Upper lobe of right lung (tissue), 1 donor: Measurements from ENCODE around the gene MPHOSPH9. TPM values are rescaled to one million over a fixed set of nuclear protein-coding genes. Genes with fewer than 3 reads are reported as not detected.

Experiments
- ATAC-seq: fragments of 200-7000 bp; cut with Tn5 transposase; one replicate; pipeline ENCODE4 v1.9.1; 2020; ENCODE audit warnings: mild to moderate bottlenecking, moderate library complexity
- DNase-seq: peaks from one replicate; pipeline ENCODE4 v3.0.0-alpha.2; 2020
- H3K27ac ChIP-seq: fragments of 200-600 bp; one replicate; pipeline ENCODE4 v1.8.0; 2022
- H3K27me3 ChIP-seq: fragments of 200-600 bp; one replicate; pipeline ENCODE4 v1.8.0; 2022; ENCODE audit warnings: mild to moderate bottlenecking
- H3K36me3 ChIP-seq: fragments of 200-600 bp; one replicate; pipeline ENCODE4 v1.8.0; 2022
- H3K4me1 ChIP-seq: fragments of 200-600 bp; one replicate; pipeline ENCODE4 v1.8.0; 2022
- H3K4me3 ChIP-seq: fragments of 200-600 bp; one replicate; pipeline ENCODE4 v1.8.0; 2022; ENCODE audit warnings: mild to moderate bottlenecking
- H3K9me3 ChIP-seq: fragments of 200-600 bp; one replicate; pipeline ENCODE4 v1.8.0; 2022
- intact Hi-C: fragments of 100-400 bp; cut with DNase I; formaldehyde crosslinking; loops from one replicate; pipeline ENCODE4 v1.11.0; 2022
- total RNA-seq: library from RNA; stranded (reverse); fragmentation: NEBNext Ultra II Directional; extraction: Animal tissue kit (Norgen Biotek cat#: 25700); gene quantifications from one replicate; pipeline ENCODE4 v1.2.1, GENCODE V29; 2021
- TF ChIP-seq, protein P1 (sequence below): fragments of 200-600 bp; IDR thresholded peaks from one replicate; pipeline ENCODE4 v1.8.0; 2022; ENCODE audit warnings: antibody characterized with exemption
- donor health status: DM: no; HTN: yes; CAD: no; lungs with severe emphysema.

MPHOSPH9 gene
- total RNA-seq, 1 donor from 2014 or later, result 20.3 TPM

- Histone ChIP-seq H3K36me3 (peaks cover 19% of the 10 kb centered on the region), H3K4me1 (no peaks in the 10 kb centered on the region), H3K27ac (peak overlapping the region; percentile 32), H3K4me3 (no peak overlapping the region), H3K9me3 (no peaks in the 10 kb centered on the region), H3K27me3 (no peaks in the 10 kb centered on the region)
- ATAC-seq (no peak), DNase-seq (no peak)
- intact Hi-C loops, result no loop called here
- TF ChIP-seq, protein P1, sequence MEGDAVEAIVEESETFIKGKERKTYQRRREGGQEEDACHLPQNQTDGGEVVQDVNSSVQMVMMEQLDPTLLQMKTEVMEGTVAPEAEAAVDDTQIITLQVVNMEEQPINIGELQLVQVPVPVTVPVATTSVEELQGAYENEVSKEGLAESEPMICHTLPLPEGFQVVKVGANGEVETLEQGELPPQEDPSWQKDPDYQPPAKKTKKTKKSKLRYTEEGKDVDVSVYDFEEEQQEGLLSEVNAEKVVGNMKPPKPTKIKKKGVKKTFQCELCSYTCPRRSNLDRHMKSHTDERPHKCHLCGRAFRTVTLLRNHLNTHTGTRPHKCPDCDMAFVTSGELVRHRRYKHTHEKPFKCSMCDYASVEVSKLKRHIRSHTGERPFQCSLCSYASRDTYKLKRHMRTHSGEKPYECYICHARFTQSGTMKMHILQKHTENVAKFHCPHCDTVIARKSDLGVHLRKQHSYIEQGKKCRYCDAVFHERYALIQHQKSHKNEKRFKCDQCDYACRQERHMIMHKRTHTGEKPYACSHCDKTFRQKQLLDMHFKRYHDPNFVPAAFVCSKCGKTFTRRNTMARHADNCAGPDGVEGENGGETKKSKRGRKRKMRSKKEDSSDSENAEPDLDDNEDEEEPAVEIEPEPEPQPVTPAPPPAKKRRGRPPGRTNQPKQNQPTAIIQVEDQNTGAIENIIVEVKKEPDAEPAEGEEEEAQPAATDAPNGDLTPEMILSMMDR, result no peak
Measured at GRCh38 chr12:123164222-123164621, 68.7 kb downstream of the MPHOSPH9 start.

DNA sequence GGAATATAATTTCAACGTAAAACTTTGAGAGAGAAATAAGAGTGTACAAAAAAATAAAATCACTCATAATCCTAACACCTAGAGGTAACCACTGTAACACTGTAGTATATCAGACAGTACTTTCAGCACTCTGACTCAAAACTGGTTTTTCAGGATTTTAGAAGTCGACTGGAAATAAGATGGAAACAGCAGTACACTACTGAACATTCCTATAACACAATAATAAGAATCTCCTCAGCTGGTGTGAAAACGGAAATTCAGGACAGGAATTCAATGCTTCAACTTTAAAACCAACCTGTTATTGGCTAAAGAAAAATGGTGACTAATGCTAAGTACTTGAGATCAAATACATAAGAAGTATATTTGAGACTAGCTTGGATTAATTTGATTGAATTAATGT lies 69.7 kb downstream of the MPHOSPH9 start:
- H3K4me1 ChIP-seq, result no peaks in the 10 kb centered on the region
- no peak overlapping the region for H3K4me3 ChIP-seq
- TF ChIP-seq, protein P1, result no peak
- no peak overlapping the region for H3K27ac ChIP-seq
- peak; percentile 76 for ATAC-seq
- DNase-seq, result no peak
- intact Hi-C loops, result no loop called here
- no peaks in the 10 kb centered on the region for H3K9me3 ChIP-seq
- no peaks in the 10 kb centered on the region for H3K27me3 ChIP-seq
- H3K36me3 ChIP-seq, result peaks cover 19% of the 10 kb centered on the region

DNA sequence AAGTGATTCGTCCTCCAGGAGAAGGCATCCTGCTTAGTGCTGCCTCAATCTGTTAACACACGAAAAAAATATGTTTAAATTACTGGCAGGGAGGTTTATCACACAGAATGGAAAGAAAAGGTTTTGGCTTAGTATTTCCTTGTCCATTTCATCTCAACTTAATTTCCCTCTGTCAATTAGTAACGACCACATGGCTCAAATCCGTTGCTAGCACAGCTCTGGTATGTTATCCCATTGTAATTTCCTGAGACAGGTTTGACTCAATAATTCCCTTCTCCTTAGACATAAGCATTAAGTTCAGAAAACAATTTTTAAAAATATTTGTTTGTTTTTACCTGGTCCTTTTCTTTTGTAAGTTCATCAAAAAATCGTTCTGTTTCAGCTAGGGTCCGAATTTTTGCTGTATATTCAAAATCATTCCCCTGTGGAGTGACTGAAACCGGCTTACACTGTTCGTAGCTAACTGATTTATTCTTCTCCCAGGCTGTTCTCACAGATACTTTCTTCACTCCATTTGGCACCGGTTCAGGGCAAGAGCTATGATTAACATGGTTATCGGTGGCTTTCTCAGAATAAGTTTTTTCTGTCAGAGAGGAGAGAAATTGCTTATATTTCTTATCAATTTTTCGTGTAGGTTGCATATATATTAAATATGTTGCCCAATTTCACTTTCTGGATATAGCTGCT lies 72.0 kb downstream of the MPHOSPH9 start:
- DNase-seq (no peak), ATAC-seq (no peak)
- H3K9me3 ChIP-seq, result no peaks in the 10 kb centered on the region
- H3K36me3 ChIP-seq, result peaks cover 15% of the 10 kb centered on the region
- intact Hi-C loops, result no loop called here
- no peaks in the 10 kb centered on the region for H3K27me3 ChIP-seq
- no peak overlapping the region for H3K4me3 ChIP-seq
- TF ChIP-seq, protein P1, result no peak
- H3K27ac ChIP-seq, result no peak overlapping the region
- H3K4me1 ChIP-seq, result no peaks in the 10 kb centered on the region

GRCh38 chr12:123153906-123154305 lies 79.0 kb downstream of the MPHOSPH9 start:
- ATAC-seq, result no peak
- no peaks in the 10 kb centered on the region for H3K9me3 ChIP-seq
- intact Hi-C loops, result loop anchor here (10.0 kb wide), 1 partner anchor 109 kb away; no protein-coding TSS in a partner anchor
- no peak overlapping the region for H3K4me3 ChIP-seq
- no peak for DNase-seq
- no peak overlapping the region for H3K27ac ChIP-seq
- no peaks in the 10 kb centered on the region for H3K36me3 ChIP-seq
- TF ChIP-seq, protein P1, result no peak
- H3K4me1 ChIP-seq, result peaks cover 19% of the 10 kb centered on the region
- H3K27me3 ChIP-seq, result no peaks in the 10 kb centered on the region

DNA sequence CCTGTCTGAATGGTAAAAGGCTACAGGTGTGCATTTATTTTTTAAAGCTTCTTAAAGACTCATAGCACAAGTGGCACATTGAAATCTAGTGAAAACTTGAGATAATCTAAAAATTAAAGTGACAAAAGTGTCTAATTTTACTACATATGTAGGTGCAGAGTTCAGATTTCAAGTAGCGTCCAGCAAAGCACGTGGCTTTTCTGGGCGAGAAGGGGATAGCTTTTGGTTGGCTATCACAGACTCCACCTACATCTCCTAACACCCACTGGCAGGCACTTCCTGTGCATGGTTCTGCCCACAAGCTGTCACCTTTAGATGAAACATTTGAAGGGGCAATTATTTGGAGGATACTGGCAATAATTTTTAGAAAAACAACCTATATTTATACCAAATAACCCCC lies 80.1 kb downstream of the MPHOSPH9 start:
- intact Hi-C loops, result loop anchor here (10.0 kb wide), 1 partner anchor 108 kb away; no protein-coding TSS in a partner anchor

More for the DNA sequence above, 80.1 kb downstream of the MPHOSPH9 start:
- no peaks in the 10 kb centered on the region for H3K27me3 ChIP-seq
- no peaks in the 10 kb centered on the region for H3K36me3 ChIP-seq
- H3K9me3 ChIP-seq, result no peaks in the 10 kb centered on the region
- DNase-seq, result no peak
- H3K4me1 ChIP-seq, result peaks cover 21% of the 10 kb centered on the region
- no peak overlapping the region for H3K4me3 ChIP-seq
- no peak for ATAC-seq
- TF ChIP-seq, protein P1, result no peak
- no peak overlapping the region for H3K27ac ChIP-seq
